Stomach smooth muscle (tissue), 2 donors: ENCODE results near the gene PSMB8.
"Not testable (repeated sequence)": the region's sequence is repeated elsewhere in the genome, so short reads cannot be mapped to it uniquely, and the experiment has no call there.

Experiments
- H3K27ac ChIP-seq: one replicate; pipeline ENCODE4 v1.7.0; 2013; ENCODE audit warnings: mild to moderate bottlenecking, low read length, inconsistent platforms
- H3K27me3 ChIP-seq, 2 donors: one replicate each; pipeline ENCODE4 v1.7.0; 2013; ENCODE audit warnings: low read length in 2 of 2; ENCODE audit not compliant: insufficient read depth in 2 of 2, control insufficient read depth in 1 of 2
- H3K36me3 ChIP-seq, 2 donors: one replicate each; pipeline ENCODE4 v1.7.0; 2013; ENCODE audit warnings: low read length in 2 of 2; ENCODE audit not compliant: control insufficient read depth in 2 of 2, insufficient read depth in 2 of 2
- H3K4me1 ChIP-seq: one replicate; pipeline ENCODE4 v1.7.0; 2013; ENCODE audit warnings: low read length; ENCODE audit not compliant: control insufficient read depth, insufficient read depth
- H3K4me3 ChIP-seq, 2 donors: one replicate each; pipeline ENCODE4 v1.7.0; 2013; ENCODE audit warnings: low read length in 2 of 2
- H3K9ac ChIP-seq, 2 donors: one replicate each; pipeline ENCODE4 v1.7.0; 2013; ENCODE audit warnings: low read length in 2 of 2, mild to moderate bottlenecking in 1 of 2
- H3K9me3 ChIP-seq, 2 donors: one replicate each; pipeline ENCODE4 v1.7.0; 2013; ENCODE audit warnings: low read length in 2 of 2; ENCODE audit not compliant: control insufficient read depth in 2 of 2
- donor health status: healthy.
- donor health status: Pancreatic carcinoma.

PSMB8 gene

DNA sequence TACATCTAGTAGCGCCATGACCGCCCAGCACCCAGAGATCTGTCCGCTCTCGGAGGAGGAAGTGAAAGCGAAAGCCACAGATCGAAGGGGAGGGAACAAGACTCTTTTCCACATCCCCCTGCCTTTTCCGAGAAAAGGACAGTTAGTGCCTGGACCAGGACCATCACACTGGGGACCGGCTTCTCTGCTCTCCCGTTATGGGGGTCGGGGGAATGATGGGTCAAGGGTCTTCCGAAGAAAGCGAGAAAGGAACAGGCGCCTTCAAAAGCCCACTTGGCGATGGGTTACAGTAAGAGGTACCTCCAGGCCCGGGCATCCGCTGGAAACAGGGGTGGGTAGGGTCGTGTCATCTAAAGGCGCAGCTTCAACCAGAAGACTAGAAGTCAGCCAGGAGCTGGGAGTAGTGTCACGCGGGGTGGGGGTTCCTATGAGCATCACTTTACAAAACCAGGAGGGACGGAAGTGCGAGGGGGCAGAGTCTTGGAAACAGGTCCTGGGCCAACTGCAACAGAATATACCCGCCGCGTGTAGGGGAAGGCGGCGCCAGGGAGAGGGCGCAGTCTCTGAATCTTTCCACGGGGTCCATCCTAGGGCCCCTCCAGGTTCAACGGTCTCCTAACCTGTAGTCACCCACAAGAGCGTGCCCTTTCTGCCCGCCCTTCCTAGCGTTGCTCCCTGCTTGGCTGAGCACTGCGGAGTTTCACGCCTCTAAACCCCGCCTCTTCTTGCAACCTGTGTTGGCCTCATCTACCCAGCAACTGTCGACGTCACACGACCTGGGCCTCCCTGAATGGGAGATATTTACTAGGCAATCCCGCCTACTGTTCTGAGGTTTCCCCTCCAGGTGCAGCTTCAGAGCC lies at the start of gene PSMB8:
Gene PSMB8 (minus strand): TSS at position 69 of the 860 bp plus-strand sequence. CDS start 51 bp downstream, at position 18.
- peaks cover 33 to 39% of the 10 kb centered on the region in 2 donors for H3K36me3 ChIP-seq
- H3K4me1 ChIP-seq: peaks cover 19% of the 10 kb centered on the region
- peak within 1 kb of the TSS; percentile 91 for H3K27ac ChIP-seq
- H3K9ac ChIP-seq: peak within 1 kb of the TSS; percentile 81 to 94
- no peaks in the 10 kb centered on the region for H3K9me3 ChIP-seq
- no peaks in the 10 kb centered on the region for H3K27me3 ChIP-seq
- peak within 1 kb of the TSS; percentile 88 to 99 for H3K4me3 ChIP-seq

DNA sequence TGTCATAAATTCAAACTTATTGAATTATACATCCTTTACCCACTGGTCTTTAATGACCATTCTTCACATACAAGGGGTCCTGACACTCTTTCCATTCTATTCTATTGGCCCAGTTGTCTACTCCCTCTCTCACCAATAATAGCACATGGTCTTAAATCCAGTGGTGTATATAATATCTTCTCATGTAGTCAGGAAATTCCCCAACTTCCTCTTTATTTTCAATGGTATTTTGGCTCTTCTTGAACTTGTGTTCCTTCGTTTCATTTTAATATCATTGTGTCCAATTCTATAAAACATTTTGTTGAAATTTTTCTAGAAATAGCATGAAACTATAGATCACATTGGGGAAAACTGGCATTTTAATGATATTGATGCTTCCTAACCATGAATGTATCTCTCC lies 47.0 kb upstream of the PSMB8 start:
- Histone ChIP-seq H3K36me3 (no peaks in the 10 kb centered on the region), H3K9me3 (no peaks in the 10 kb centered on the region), H3K9ac (no peak overlapping the region), H3K4me3 (no peak overlapping the region), H3K27ac (no peak overlapping the region), H3K4me1 (peaks cover 9% of the 10 kb centered on the region), H3K27me3 (no peaks in the 10 kb centered on the region)

DNA sequence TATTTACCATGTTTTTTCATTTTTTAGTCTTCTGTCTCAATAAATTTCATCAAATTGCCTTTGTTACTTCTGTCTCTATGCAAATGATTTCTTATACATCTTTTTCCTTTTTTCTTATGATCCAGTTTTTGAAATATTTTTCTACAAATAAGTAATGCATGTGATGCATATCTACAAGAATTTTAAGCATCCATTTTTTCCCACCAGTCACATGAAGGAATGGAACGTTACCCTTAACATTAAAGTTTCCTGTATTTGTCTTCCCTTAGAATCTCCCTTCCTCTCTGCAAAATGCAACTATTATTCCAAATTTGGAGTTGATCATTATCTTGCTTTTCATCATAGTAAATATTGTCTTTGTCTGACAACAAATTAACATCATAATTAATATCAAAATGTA lies 45.7 kb upstream of the PSMB8 start:
- Histone ChIP-seq H3K9me3 (no peaks in the 10 kb centered on the region), H3K4me1 (peaks cover 4% of the 10 kb centered on the region), H3K9ac (no peak overlapping the region), H3K4me3 (no peak overlapping the region), H3K27ac (no peak overlapping the region), H3K36me3 (no peaks in the 10 kb centered on the region), H3K27me3 (no peaks in the 10 kb centered on the region)

- Histone ChIP-seq H3K27ac (no peak overlapping the region), H3K36me3 (no peaks in the 10 kb centered on the region), H3K27me3 (no peaks in the 10 kb centered on the region), H3K9ac (no peak overlapping the region), H3K9me3 (no peaks in the 10 kb centered on the region), H3K4me1 (peaks cover 4% of the 10 kb centered on the region), H3K4me3 (no peak overlapping the region)
Observed at GRCh38 chr6:32888576-32888975, 44.7 kb upstream of the PSMB8 start.

DNA sequence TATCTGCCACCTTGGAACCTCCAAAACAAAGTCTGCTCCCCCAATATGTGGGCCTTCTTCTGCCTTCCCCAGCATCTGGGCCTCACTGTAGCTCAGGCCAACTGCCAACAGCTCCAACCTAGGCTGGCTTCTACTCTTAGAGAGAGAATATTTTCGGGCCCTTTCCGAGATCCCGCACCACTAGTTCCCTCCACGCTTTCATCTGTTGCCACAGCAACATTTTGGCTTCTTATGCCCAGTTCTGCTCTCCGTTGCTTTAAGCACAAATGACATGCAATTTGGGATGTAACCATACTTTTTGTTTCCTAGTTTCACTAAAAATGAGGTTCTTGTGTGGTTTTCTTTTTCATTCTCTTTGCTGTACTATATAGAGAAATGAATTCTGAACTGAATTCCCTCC lies 43.8 kb upstream of the PSMB8 start:
- Histone ChIP-seq H3K4me1 (peaks cover 4% of the 10 kb centered on the region), H3K9ac (no peak overlapping the region), H3K27me3 (no peaks in the 10 kb centered on the region), H3K9me3 (no peaks in the 10 kb centered on the region), H3K4me3 (no peak overlapping the region), H3K36me3 (no peaks in the 10 kb centered on the region), H3K27ac (no peak overlapping the region)

- Histone ChIP-seq H3K27me3 (no peaks in the 10 kb centered on the region), H3K4me3 (no peak overlapping the region), H3K27ac (no peak overlapping the region), H3K4me1 (peaks cover 4% of the 10 kb centered on the region), H3K9ac (peak overlapping the region in 1 of 2 donors; percentile 30), H3K9me3 (no peaks in the 10 kb centered on the region), H3K36me3 (no peaks in the 10 kb centered on the region)
Observed at GRCh38 chr6:32886681-32887383, 43.0 kb upstream of the PSMB8 start.

GRCh38 chr6:32885698-32886286 lies 41.9 kb upstream of the PSMB8 start:
- Histone ChIP-seq H3K4me1 (peaks cover 4% of the 10 kb centered on the region), H3K36me3 (no peaks in the 10 kb centered on the region), H3K9me3 (no peaks in the 10 kb centered on the region), H3K27me3 (no peaks in the 10 kb centered on the region), H3K4me3 (no peak overlapping the region), H3K27ac (no peak overlapping the region), H3K9ac (no peak overlapping the region)

DNA sequence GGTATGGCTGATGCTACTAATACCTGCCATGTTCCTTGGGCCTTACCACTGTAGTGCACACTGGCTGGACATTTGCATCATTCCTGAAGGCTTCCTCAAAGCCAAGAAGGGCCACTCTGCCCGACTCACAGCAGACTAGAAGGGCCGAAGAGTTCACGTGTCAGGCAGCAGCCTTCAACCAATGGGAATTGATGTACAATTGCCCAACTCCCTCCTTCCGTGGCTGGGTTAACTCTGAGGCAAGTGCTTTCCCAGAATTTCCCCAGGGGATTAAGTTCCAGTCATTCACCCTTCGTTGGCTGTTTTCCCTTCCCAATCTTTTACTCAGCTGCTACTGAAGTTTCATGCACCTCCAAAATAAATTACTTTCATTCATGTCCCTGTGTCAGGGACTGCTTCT lies 39.9 kb upstream of the PSMB8 start:
- H3K9me3 ChIP-seq: no peaks in the 10 kb centered on the region
- no peak overlapping the region for H3K27ac ChIP-seq

GRCh38 chr6:32882879-32883250 lies 39.0 kb upstream of the PSMB8 start:
- no peak overlapping the region for H3K4me3 ChIP-seq
- H3K4me1 ChIP-seq: peaks cover 4% of the 10 kb centered on the region
- peaks cover 3 to 14% of the 10 kb centered on the region in 2 donors for H3K27me3 ChIP-seq
- no peak overlapping the region for H3K9ac ChIP-seq
- H3K9me3 ChIP-seq: no peaks in the 10 kb centered on the region
- no peaks in the 10 kb centered on the region for H3K36me3 ChIP-seq
- no peak overlapping the region for H3K27ac ChIP-seq

More for the DNA sequence above, 39.9 kb upstream of the PSMB8 start:
- Histone ChIP-seq H3K4me1 (peaks cover 4% of the 10 kb centered on the region), H3K9ac (no peak overlapping the region), H3K4me3 (no peak overlapping the region), H3K27me3 (peaks cover 3 to 14% of the 10 kb centered on the region in 2 donors), H3K36me3 (no peaks in the 10 kb centered on the region)

- H3K36me3 ChIP-seq, H3K4me3 ChIP-seq, H3K9ac ChIP-seq, H3K4me1 ChIP-seq, H3K27ac ChIP-seq, H3K9me3 ChIP-seq: not testable (repeated sequence)
- H3K27me3 ChIP-seq: peaks cover 3 to 14% of the 10 kb centered on the region in 2 donors
Observed at GRCh38 chr6:32880962-32881361, 37.1 kb upstream of the PSMB8 start.
